Left lobe of liver (tissue), 2 donors: ENCODE results near the gene RNF2. TPM values are rescaled to one million over a fixed set of nuclear protein-coding genes. Genes with fewer than 3 reads are reported as not detected.
"Not testable (repeated sequence)": the region's sequence is repeated elsewhere in the genome, so short reads cannot be mapped to it uniquely, and the experiment has no call there.

Source experiments
- ATAC-seq: fragments of 200-7000 bp; cut with Tn5 transposase; one replicate; pipeline ENCODE4 v1.9.1; 2020; ENCODE audit warnings: mild to moderate bottlenecking, moderate library complexity
- DNase-seq: peaks from one replicate; pipeline ENCODE4 v3.0.0-alpha.2; 2020; ENCODE audit warnings: low spot score
- total RNA-seq: library from RNA; stranded (reverse); gene quantifications from one replicate; pipeline ENCODE4 v1.2.1, GENCODE V29; 2021
- donor health status: DM: no; HTN: no; CAD: no; lungs with moderate emphysema.
- donor health status: DM: no; HTN: yes; CAD: no.

The RNF2 gene
- total RNA-seq, 1 donor from 2014 or later = 3.9 TPM

DNA sequence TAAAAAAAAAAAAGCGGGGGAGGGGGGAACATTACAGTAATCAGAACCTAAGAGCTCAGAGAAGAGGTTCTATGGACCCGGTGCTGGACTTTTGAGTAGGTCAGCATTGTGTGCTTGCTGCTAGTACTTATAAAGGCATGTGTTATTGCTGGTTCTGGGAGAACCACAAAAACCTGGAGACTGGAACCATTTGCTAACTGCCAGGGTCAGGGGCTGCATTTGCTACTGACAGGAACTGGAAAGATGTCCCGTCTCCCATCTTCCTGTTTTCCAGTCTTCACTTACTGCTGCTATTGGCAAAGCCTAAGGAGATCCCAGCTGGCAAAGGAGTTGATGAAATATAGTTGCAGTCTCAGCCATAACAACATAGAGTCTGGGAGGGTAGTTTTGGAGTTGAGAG is 4.3 kb downstream of the RNF2 start:
- DNase-seq (no peak), ATAC-seq (no peak)

GRCh38 chr1:185050823-185051451 is 5.6 kb downstream of the RNF2 start:
- ATAC-seq (no peak), DNase-seq (no peak)

DNA sequence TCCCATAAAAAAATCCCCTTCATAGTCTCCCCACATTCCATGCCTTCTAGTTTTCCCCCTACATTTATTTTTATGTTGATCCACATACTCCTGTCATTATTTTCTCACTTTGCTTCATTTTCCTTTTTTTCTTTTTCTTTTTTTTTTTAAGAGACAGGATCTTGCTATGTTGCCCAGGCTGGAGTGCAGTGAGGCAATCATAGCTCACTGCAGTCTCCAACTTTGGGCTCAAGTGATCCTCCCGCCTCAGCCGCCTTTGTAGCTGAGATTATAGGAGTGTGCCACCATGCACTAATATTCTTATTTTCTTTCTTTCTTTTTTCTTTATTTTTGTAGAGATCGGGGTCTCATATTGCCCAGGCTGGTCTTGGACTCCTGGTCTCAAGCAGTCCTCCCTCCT is 7.8 kb downstream of the RNF2 start:
- ATAC-seq (no peak), DNase-seq (no peak)

DNA sequence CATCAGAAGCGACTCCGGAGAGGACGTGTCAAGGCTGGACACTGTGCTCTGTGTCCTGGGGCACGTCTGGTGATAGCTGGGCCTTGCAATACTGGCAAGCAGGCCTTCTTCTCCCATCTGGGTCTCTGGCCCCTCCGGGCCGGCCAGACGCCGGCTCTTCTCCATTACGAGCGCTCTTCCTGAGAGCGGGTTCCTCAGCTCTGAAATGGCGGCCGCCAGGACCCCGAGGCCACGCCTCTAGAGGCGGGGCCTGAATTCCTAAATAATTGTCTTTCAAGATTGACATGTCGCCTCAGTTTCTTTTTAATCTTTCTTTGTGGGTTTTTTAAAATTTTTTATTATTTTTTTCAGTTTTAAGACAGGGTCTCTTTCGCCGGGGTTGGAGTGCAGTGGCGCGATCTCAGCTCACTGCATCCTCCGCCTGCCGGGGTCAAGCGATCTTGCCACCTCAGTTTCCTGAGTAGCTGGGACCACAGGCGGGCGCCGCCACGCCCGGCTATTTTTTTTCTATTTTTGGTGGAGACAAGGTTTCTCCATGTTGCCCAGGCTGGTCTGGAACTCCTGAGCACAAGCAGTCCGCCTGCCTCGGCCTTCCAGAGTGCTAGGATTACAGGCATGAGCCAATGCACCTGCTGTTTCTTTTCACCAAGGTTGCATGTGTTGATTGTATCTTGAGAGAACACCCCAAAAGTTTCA is 9.2 kb downstream of the RNF2 start:
- ATAC-seq (no peak), DNase-seq (no peak)

- ATAC-seq (no peak), DNase-seq (no peak)
Observed at GRCh38 chr1:185058110-185058509, 12.8 kb downstream of the RNF2 start.

- ATAC-seq (no peak), DNase-seq (no peak)
Observed at GRCh38 chr1:185058876-185059275, 13.5 kb downstream of the RNF2 start.

DNA sequence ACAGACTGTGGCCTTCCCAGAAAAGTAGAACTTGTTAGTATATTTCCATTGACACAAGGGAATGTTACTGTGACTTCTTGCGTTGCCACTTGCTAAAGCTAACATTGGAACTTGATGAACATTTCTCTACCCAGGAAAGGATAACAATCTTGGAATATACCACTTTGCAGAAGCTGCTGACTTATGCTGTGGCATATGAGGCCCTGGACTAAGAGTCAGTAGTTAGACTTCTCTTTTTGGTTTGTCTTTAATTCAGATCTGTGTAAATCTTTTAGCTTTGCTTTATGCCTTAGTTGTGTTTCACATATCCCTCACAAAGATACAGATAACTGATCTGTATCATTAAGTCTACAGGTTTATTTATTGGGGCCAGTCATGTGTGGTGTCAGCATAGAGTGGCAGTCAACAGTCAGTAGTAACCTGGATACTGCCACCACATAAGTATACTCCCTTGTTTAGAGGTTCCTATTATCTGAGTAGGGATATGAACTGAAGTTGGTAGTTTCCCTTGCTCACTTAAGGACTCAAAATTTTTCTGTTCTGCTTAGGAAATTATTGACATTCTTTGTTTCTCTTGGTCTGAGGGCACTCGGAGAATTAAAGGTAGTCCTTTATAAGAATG is 14.7 kb downstream of the RNF2 start:
- DNase-seq (no peak), ATAC-seq (no peak)

DNA sequence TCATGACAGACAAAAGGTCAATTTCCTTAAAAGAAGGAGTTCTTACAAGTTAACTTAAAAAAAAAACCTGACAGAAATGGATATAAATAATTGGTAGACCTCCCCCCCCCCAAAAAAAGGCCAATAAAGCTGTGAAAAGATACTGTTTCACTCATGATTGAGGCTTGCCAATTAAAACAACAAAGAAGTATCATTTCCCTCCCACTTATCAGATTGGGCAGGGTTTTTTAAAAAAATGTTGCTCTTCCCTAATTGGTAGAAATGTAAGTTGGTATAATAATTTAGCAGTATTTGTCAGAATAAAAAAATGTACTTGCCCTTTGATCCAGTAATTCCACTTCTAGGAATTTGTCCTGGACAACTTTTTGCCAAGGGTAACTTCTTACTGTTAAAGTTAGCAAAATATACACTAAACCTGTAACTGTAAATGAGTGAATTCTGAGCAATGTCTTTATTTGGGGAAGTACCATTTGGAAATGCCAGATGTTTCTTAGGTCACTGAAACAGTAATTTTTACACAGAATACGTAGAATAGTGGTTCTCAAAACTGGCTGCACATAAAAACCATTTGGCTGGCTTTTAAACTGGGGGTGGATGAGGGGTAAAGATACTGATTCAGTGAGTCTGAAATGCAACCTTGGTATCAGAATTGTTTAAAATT is 17.5 kb downstream of the RNF2 start:
- DNase-seq (no peak), ATAC-seq (no peak)

GRCh38 chr1:185063719-185064118 is 18.4 kb downstream of the RNF2 start:
- ATAC-seq (no peak), DNase-seq (no peak)

DNA sequence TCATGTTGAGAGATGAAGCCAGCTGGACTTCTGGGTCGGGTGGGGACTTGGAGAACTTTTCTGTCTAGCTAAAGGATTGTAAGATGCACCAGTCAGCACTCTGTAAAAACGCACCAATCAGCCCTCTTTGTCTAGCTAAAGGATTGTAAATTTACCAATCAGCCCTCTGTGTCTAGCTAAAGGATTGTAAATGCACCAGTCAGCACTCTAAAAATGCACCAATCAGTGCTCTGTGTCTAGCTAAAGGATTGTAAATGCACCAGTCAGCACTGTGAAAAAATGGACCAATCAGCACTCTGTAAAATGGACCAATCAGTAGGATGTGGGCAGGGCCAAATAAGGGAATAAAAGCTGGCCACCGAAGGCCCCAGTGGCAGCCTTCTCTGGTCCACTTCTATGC is 19.6 kb downstream of the RNF2 start:
- ATAC-seq, DNase-seq: not testable (repeated sequence)

DNA sequence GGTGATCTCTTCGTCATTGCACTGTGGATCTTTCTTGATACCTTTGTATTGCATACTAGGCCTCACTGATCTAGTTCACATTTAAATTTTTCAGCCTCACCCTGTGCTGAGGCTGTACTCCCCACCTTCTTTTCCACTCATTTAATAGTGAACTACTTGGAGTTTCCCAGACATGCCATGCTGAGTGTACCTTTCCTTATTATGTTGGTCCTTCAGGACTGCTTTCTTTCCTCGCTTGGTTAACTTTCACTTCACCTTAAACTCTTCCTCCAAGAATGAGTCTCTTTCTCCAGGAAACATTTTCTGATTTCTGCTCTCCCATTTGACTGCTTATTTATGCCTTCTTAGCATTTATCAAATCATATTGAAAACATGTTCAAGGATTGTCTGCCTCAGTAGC is 20.8 kb downstream of the RNF2 start:
- ATAC-seq (no peak), DNase-seq (no peak)

- DNase-seq (no peak), ATAC-seq (peak; percentile 61)
Observed at GRCh38 chr1:185068341-185068740, 23.0 kb downstream of the RNF2 start.

GRCh38 chr1:185069202-185069772 is 23.9 kb downstream of the RNF2 start:
- ATAC-seq (no peak), DNase-seq (no peak)

GRCh38 chr1:185070051-185070450 is 24.7 kb downstream of the RNF2 start:
- ATAC-seq = no peak
- DNase-seq = no peak

DNA sequence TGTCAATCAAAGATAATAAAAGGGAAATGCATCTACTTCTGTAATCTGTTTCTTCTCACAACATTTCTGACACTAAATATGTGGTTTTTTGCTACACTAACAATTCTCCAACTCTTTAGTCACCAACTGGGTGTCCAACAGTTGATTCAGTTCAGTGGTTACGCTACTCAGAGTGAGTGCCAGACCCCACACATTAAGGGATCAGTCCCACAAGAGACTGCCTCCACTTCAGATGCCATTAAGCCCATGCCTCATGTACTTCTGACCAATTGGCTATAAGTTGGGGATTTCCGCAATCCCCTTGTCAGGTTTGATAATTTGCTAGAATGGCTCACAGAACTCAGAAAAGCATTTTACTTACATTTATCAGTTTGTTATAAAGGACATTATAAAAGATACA is 28.4 kb downstream of the RNF2 start:
- no peak for ATAC-seq
- DNase-seq = no peak

DNA sequence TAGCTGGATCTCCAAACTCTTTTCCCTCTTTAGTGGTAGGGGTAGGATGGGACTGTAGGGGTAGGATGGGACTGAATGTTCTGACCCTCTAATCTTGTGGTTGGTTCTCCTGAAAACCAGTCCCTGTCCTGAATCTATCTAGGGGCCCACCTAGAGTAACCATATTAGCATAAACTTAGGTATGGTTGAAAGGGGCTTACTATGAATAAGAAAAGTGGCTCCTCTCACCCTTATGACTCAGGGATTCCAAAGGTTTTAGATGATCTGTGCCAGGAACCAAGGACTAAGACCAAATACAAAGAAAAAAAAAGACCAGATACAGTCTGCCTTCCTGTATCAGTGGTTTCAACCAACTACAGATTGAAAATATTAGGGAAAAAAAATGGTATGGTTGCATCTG is 28.9 kb downstream of the RNF2 start:
- DNase-seq = no peak
- ATAC-seq = no peak

DNA sequence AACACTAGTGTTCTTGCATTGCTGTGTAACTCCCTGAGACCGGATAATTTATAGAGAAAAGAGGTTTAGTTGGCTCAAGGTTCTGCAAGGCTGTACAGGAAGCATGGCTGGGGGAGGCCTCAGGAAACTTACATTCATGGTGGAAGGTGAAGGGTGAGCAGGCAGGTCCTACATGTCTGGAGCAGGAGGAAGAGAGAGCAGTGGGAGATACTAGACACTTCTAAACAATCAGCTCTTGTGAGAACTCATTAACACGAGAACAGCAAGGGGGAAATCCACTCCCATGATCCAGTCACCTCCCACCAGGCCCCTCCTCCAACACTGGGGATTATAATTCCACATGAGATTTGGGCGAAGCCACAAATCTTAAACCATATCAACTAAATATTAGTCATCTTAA is 30.1 kb downstream of the RNF2 start:
- ATAC-seq (no peak), DNase-seq (no peak)

DNA sequence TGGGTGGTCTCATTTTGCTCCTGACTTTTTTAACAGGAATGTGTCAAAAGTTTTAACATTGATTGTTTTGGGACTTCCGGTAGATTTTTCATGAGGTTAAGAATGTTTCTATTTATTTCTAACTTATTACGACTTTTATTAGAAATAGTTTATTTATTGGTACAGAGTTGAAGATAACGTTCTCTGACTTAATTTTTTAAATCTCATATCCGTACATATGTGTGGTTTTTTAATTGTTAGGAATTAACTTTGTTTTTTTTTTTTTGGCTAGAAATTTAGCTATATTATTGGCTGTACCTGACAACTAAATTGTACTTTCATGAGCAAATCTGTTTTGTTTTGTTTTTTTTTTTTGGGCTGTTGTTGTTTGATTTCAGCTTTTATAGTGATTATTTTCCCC is 32.0 kb downstream of the RNF2 start:
- no peak for ATAC-seq

GRCh38 chr1:185080422-185080821 is 35.1 kb downstream of the RNF2 start:
- ATAC-seq (no peak), DNase-seq (no peak)

More for the DNA sequence above, 32.0 kb downstream of the RNF2 start:
- DNase-seq = no peak

DNA sequence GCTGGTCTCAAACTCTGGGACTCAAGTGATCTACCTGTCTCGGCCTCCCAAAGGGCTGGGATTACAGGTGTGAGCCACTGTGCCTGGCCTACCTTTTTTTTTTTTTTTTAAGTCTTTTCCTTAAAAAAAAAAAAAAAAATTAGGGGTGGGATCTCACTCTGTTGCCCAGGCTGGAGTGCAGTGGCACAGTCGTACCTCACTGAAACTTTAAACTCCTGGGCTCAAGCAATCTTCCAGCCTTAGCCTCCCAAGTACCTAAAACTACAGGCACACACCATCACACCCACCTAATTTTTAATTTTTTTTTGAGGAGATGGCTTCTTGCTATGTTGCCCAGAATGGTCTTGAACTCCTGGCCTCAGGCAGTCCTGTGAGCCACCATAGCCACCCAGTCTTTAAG is 38.5 kb downstream of the RNF2 start:
- ATAC-seq (no peak), DNase-seq (no peak)

DNA sequence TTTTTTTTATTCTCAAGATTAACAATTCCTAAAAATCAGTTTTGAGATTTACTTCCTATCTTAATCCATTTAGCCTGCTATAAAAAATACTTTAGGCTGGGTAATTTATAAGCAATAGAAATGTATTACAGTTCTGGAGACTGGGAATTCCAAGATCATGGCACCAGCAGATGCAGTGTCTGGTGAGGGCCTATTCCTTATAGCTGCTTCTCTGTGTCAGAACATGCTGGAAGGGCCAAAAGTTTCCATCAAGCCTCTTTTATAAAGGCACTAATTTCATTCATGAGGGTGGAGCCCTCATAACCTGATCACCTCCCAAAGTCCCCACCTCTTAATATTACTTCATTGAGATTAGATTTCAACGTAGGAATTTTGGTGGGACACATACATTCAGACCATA is 41.7 kb downstream of the RNF2 start:
- no peak for DNase-seq
- ATAC-seq = no peak

DNA sequence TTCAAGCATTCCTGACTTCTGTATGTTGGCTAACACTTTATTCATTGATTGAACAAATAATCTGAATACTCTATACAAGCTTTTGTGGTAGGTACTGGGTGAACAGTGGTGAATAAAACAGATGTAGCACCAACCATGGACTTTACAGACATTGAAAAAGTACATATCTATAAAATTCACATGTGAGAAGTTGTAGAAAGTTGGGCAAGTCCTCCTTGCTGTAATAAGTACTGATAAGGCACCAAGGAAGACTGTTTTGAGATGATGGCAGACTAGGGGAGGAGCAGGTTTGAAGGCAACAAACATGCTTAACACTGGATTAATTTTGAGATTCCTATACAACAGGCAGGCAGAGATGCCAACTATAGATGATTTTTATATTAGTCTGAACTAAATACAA is 42.4 kb downstream of the RNF2 start:
- DNase-seq (no peak), ATAC-seq (no peak)
